HG02973 (cell line): ENCODE data around the gene ZDHHC7.
"Not testable (repeated sequence)": the region's sequence is repeated elsewhere in the genome, so short reads cannot be mapped to it uniquely, and the experiment has no call there.

Experiments
- ATAC-seq: cut with Tn5 transposase; IDR thresholded peaks from one replicate; pipeline ENCODE4 v1.9.1; 2021; ENCODE audit warnings: moderate library complexity; ENCODE audit not compliant: unreplicated experiment

ZDHHC7 gene

DNA sequence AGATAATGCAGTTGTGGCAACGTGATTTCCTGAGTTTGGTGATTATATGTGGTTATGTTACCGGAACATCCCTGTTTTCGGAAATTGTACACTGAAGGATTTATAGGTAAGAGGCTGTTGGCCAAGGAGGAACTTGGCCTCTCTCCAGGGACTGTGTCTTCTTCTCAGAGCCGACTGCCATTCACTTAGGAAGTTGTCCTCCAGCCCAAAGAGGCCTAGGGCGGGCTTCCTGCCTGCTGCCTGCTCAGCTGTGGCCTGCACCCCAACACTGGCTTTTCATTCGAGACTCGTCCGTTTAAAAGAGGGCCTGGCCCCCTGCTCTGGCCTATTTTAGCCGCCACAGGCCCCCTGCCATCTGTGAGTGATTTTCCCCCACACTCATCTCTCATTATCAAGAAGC lies 64.3 kb downstream of the ZDHHC7 start:
- ATAC-seq: no peak

GRCh38 chr16:84943620-84944019 lies 67.7 kb downstream of the ZDHHC7 start:
- no peak for ATAC-seq

- ATAC-seq: no peak
These were observed 68.5 kb downstream of the ZDHHC7 start for GRCh38 chr16:84942786-84943185.

GRCh38 chr16:84941921-84942320 lies 69.4 kb downstream of the ZDHHC7 start:
- no peak for ATAC-seq

DNA sequence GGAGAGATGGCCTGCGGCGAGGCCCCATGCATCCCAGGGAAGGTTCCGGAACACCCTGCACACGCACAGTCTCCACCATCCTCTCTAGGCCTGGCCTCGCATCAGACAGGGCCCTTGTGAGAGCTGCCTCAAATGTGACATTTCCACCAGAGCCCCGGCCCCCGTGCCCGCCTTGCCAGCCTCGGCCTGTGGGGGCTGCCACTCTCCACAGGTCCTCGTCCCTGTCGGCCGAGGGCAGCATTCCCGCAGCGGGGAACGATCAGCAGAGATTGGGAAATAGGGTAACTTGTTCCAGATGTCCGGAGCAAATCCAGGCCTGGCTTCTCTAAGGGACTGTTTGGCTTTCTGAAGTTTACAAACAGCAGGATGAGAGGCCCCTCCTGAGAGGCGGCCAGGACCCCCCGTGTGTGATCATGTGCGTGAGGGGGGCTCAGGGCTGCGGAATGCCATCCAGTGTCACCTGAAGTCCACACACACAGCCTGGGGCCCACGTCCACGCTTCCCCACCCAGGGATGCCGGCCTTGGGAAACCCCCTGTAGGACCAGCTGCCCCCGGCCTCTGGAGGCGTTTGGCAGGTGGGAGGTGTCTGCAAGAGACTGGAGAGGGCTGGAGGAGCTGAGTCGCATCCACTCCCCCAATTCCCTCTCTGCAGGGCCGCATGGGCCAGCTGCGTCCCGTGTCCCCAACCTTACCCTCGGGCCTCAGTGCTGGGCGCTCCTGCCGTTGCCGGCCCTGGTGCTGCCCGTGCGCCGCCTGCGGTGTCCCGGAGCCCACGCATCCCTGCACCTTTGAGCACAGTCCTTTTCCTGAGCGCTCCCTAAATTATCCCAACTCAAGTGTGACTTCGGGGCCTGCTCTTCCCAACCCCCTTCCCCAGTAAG lies 70.4 kb downstream of the ZDHHC7 start:
- ATAC-seq: no peak

GRCh38 chr16:84938616-84939015 lies 72.7 kb downstream of the ZDHHC7 start:
- ATAC-seq: not testable (repeated sequence)

- ATAC-seq: no peak
These were observed 73.9 kb downstream of the ZDHHC7 start for GRCh38 chr16:84937196-84938005.

GRCh38 chr16:84933774-84934631 lies 77.3 kb downstream of the ZDHHC7 start:
- ATAC-seq: no peak

DNA sequence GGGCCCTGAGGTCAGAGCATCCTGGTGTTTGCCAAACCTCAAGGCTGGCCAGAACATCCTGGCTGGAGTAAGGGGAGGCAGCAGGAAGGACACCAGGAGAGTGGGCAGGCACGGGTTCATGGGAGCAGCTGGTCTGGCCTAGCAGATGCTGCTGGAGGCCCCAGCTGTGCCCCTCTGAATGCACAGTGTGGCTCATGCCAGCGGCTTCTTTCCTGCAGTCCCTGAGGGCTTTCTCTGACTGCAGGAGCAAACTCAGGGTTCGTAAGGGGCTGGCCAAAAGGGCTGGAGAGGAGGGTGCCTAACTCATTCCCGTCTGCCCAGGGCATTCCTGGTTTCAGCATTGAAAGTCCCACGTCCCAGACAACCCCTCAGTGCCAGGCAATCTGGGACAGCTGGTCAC lies 78.7 kb downstream of the ZDHHC7 start:
- no peak for ATAC-seq

DNA sequence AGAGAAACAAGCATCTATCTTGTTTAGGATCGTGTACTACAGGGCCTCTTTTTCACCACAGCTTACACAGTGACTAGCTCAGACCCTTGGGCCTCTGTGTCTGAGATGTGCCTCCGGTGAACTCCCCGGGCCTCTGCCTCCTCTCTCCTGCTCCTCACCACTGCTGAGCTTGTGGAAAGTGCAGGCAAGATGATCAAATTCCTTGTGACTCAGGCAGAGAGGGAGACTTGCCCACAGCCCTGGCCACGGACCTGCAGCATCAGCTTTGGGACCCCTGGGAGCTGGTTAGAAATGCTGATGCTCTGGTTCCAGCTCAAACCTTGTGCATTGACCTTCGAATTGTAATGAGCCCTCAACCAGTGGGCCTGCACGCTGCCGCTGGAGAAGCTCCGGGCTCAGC lies 79.8 kb downstream of the ZDHHC7 start:
- no peak for ATAC-seq

DNA sequence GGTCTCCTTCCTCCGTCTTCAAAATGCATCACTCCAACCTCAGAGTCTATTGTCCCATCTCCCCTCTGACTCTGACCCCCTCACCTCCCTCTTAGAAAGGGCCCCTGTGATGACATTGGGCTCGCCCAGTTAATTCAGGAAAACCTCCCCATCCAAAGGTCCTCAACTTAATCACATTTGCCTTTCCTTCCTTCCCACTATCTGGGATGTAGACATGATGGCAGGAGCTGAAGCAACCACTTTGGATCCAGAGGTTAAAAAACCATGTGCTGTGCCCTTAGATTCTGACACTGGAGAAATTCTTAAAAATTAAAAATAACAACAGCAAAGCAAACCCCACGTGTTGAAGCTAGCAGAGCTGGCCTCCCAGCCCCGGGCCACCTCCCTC lies 80.2 kb downstream of the ZDHHC7 start:
- ATAC-seq: no peak

DNA sequence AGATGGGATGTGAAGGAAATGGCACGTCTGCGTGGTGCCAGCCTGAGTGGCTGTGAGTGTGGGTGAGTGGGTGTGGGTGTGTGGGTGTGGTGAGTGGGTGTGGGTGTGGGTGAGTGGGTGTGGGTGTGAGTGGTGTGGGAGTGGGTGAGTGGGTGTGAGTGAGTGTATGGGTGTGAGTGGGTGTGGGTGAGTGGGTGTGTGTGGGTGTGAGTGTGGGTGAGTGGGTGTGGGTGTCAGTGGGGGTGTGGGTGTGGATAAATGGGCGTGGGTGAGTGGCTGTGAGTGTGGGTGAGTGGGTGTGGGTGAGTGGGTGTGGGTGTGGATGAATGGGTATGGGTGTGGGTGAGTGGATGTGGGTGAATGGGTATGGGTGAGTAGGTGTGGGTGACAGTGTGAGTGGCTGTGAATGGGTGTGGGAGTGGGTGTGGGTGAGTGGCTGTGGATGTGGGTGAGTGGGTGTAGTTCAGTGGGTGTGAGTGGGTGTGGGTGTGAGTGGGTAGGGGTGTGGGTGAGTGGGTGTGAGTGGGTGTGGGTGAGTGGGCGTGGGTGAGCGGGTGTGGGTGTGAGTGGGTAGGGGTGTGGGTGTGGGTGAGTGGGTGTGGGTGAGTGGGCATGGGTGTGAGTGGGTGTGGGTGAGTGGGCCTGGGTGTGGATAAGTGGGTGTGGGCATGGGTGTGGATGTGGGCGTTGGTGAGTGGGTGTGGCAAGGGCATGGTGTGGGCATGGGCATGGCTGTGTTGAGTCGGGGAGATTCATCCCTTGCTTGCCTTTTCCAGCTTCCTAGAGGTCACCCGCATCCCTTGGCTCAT lies 80.8 kb downstream of the ZDHHC7 start:
- no peak for ATAC-seq

DNA sequence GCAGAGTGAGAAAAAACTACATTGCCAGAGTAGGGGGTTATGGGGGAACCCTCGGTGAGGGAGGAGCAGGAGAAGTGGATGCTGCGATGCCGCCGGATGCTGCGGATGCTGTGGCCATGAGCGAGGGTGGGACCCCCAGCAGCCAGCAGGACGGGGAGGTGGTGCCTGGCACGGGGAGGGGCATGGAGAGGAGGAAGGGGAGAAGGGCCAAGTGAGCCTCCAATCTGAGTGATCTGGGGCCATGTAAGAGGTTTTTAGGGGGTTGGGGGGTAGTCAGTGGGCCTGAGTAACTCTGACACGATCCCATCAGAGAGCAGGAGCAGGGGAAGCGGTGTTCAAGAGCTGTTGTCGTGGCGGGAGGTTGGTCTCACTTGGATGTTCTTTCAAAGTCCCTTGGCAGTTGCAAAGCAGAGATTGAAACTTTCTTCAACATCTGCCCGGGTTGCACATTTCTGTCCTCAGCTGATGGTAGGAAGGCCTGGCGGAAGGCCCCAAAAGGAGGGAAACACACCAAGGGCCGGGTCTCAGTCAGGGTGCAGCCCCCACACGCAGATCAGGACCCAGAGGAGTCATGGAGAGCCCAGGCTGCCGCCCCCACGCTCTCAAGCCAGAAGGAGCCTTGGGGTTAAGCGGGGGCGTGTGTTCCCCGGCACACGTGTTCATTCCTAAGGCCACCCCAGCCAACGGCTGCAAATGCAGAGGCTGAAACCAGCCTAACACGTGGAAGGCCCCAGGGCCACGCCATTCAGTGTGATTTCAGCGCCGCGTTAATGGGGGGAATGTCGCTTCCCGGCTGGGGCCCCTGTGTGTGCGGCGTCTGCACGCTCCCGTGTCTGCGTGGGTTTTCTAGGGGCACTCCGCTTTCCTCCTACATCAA lies 81.7 kb downstream of the ZDHHC7 start:
- no peak for ATAC-seq

- ATAC-seq: no peak
These were observed 82.5 kb downstream of the ZDHHC7 start for GRCh38 chr16:84928679-84929420.

GRCh38 chr16:84927621-84928591 lies 83.4 kb downstream of the ZDHHC7 start:
- ATAC-seq: no peak

GRCh38 chr16:84926462-84926861 lies 84.9 kb downstream of the ZDHHC7 start:
- no peak for ATAC-seq

GRCh38 chr16:84925773-84926372 lies 85.5 kb downstream of the ZDHHC7 start:
- ATAC-seq: no peak
